GM18520 (cell line): ENCODE results near the gene DTWD1.
"Not testable (repeated sequence)": the region's sequence is repeated elsewhere in the genome, so short reads cannot be mapped to it uniquely, and the experiment has no call there.

Source experiments
- ATAC-seq: cut with Tn5 transposase; IDR thresholded peaks from one replicate; pipeline ENCODE4 v1.9.1; 2021; ENCODE audit not compliant: unreplicated experiment

The DTWD1 gene

GRCh38 chr15:49645941-49646340 lies 25.1 kb downstream of the DTWD1 start:
- no peak for ATAC-seq

- no peak for ATAC-seq
Observed at GRCh38 chr15:49646891-49647290, 26.0 kb downstream of the DTWD1 start.

GRCh38 chr15:49649987-49650386 lies 29.1 kb downstream of the DTWD1 start:
- no peak for ATAC-seq

GRCh38 chr15:49650676-49651075 lies 29.8 kb downstream of the DTWD1 start:
- ATAC-seq = no peak

GRCh38 chr15:49652922-49653321 lies 32.1 kb downstream of the DTWD1 start:
- ATAC-seq = no peak

GRCh38 chr15:49656734-49657133 lies 35.9 kb downstream of the DTWD1 start:
- ATAC-seq = no peak

GRCh38 chr15:49664716-49665115 lies 43.9 kb downstream of the DTWD1 start:
- ATAC-seq = no peak

DNA sequence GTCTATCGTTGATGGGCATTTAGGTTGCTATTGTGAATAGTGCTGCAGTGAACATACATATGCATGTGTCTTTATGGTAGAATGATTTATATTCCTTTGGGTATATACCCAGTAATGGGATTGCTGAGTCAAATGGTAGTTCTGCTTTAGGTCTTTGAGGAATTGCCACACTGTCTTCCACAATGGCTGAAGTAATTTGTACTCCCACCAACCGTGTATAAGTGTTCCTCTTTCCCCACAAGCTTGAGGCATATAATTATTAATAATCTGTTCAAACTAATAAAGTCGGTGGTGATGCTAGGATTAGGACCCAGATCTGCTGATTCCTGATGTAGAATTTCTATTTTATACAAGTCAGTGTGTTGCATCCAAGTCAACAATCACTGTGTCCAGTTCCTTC lies 45.6 kb downstream of the DTWD1 start:
- ATAC-seq = not testable (repeated sequence)

DNA sequence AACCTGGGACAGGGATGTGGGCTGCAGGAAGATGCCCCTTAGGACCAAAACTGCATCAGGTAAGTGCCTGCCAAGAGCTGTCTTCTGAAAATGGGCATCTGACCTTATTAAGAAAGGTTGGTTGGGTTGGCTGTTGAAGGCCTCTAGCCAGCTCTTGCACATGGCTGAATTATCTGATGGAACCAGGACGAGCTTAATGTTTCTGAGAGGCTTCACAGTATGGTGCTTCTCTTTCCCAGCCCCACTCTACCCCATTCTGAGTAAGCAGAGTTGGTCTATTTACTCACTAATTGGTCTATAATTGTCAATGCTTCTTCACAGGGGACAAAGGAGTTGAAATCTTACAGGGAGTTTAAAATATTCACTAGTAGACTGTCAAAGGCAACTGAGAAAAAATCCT lies 48.4 kb downstream of the DTWD1 start:
- ATAC-seq = no peak

- ATAC-seq = no peak
Observed at GRCh38 chr15:49673861-49674260, 53.0 kb downstream of the DTWD1 start.

DNA sequence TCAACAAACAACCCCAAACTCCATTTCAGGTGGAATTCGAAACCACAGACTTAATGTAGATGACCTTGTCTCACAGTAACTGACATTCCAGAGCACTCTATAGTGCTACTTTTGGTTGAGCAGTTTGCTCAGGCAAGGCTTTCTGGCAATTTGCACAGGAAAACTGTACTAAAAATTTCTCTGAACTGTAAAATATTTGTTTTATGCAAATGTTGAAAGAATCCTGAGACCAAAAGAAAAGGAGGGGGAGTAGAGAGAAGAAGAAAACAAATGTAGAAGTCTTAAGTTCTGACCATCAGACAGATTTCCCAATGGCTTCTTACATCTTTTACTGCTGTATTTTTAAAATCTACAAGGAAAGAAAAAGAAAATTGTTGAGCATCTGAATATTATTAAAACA lies 53.5 kb downstream of the DTWD1 start:
- ATAC-seq = no peak

DNA sequence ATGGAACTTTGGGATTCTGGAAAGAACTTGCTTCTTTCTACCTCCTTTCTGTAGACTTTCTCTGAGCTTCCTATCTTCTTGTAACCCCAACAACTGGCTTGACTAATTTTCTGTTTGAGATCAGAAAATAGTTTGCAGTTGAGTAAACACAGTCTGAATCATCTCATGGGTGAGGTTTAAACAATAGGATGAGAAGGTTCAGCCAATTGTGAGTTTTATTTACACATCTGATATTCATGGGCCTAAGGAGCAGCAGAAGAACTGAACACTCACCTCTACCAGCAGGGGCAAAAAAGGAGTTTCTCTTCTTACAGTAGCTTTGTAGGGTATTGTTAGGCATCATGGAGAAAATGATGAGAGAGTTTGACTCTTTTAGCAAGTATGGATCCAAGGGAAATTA lies 54.2 kb downstream of the DTWD1 start:
- no peak for ATAC-seq

DNA sequence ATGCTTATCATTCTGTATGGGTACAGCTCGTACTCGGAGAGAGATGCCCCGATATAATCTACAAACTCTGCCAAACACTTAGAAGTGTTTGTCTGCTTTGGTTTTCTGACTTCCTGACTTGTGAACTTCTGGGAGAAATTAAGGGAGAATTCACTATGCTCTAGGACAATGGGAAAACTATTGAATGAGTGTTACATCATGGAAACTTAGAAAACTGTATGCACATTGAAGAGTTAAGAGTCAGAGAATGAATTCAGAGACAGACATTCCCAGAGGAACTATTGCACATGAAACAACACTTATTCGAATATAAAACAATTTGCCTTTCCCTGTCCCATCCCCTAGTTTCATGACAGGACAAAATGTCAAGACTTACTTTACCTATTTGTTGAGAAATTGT lies 57.8 kb downstream of the DTWD1 start:
- no peak for ATAC-seq

GRCh38 chr15:49686599-49686998 lies 65.8 kb downstream of the DTWD1 start:
- ATAC-seq = no peak

DNA sequence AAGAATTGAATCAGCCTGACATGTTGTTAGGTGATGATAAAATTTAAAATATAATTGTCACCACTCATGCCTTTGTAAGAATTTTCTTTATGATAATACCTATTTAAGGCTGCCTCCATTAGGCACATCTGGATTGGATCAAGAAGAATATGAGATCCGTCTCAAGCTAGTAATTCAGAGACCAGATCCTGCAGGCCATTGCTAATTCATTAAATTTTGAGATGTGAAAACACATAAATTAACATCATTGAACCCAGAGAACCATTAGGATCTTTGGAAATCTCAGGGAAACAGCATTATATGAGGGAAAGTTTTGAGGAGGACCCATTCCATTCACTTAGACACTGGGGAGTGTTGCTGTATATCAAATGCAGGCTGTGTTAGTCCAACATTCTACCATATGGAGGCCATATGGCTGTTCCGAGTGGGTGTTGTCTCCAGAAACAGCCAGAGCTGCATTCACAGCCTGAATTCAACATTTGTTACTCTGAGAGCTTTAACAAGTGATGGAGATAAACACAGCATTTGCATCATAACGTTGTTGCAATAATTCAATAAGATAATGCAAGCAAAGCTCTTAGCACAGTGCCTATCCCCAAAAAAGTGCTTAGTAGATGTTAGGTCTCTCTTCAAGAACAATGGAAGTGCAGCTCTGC lies 67.4 kb downstream of the DTWD1 start:
- no peak for ATAC-seq

DNA sequence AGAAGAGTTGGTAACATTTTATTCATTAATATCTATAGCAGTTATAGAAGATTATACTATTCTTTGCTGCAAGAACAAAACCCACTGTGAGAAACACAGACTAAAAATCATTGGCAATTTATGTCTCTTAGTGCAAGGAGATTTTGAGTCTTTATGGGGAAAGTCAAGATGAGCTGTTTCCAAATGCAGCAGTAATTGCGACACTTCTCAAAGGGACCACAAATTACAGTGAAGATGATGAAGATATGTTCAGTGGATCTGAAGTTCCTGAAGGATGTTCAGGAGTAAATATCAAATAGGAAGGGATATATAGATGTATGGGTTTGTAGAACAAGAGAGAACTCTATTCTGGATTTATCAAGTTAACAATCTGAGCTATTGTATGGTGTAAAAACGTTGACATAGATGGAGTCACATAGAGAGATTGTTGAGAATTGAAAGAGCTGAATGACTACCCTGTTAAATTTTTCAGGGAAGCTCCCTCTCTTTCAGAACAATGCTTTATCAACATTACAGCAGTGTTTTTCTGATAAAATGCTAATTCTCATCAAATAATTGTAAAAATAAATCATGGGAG lies 71.8 kb downstream of the DTWD1 start:
- no peak for ATAC-seq

DNA sequence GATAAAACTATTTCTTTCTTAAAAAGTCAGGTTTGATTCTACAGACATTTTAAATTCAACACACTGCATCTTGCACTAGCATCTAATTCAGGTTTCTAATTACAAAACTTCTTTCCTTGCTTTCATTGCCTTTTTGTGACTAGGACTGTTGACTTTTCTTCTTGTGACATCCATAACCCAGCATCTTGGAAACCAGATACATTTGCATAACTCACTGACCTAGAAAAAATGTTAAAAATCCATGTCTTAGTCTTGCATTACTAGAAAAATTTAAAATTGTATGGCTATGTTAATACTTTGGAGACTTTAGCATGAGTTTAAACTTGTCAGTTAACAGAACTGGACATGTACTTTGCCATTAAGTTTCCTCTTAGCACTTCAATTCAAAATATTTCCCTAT lies 72.7 kb downstream of the DTWD1 start:
- no peak for ATAC-seq

DNA sequence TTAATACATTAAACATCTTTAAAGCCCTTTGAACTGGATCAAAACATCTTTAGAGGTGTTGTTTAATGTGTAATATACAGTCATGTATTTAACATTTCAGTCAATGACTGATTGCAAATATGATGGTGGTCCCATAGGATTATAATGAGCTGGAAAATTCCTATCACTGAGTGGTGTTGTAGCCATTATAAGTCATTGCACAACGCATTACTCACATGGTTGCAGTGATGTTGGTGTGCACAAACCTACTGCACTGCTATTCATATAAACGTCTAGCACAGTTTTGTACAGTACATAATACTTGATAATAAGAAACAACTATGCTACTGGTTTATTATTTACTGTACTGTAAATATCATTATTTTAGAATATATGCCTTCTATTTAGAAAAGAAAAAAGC lies 75.6 kb downstream of the DTWD1 start:
- ATAC-seq = no peak

DNA sequence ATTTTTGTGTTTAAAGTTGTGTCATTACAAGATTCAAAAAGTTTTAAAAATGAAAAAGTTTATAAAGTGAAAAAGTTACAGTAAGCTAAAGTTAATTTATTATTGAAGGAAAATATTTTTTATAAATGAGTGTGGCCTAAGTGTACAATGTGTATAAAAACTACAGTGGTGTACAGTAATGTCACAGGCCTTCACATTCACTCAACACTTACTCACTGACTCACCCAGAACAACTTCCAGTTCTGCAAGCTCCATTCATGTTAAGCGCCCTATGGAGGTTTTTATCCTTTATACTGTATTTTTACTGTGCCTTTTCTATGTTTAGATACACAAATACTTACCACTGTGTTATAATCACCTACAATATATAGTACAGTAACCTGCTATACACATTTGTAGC lies 76.3 kb downstream of the DTWD1 start:
- no peak for ATAC-seq

DNA sequence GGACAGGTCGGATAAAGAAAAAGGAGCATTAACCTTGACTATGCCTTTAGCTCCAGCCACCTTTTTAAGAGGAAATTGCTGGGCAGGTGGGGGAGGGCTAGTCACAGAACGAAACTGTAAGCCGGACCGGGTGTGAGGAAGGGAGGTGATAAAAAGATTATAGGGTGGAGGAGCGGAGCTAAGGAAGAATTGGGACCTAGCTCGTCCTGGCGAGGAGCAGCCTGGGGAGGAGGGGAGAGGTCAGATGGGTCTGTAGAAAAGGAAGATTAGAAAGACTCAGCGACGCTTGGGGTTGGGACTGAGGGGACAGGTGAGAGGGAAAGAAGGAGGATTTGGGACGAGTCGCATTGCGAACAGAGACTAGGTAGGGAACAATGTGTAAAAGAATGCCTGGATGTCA lies 82.1 kb downstream of the DTWD1 start:
- ATAC-seq = not testable (repeated sequence)
